HepG2 (cell line): ENCODE results near the gene SLC27A3. TPM values are rescaled to one million over a fixed set of nuclear protein-coding genes. Genes with fewer than 3 reads are reported as not detected.

Source experiments
- ATAC-seq: fragments of 200-7000 bp; cut with Tn5 transposase; 3 replicates; pipeline ENCODE4 v1.9.1; 2020; ENCODE audit warnings: mild to moderate bottlenecking, moderate library complexity
- BruUV-seq: library from RNA; stranded (reverse); fragments of 400-500 nt; replicated peaks from 2 replicates; lab custom pipeline; 2021; lab: Mats Ljungman, UMichigan
- CTCF ChIA-PET: fragments of 300-600 bp; formaldehyde crosslinking; extraction: SDS; loops from one replicate; lab custom pipeline; 2021; ENCODE audit warnings: low total read pairs, inconsistent platforms, low intra/inter-chr PET ratio; lab: Yijun Ruan, JAX
- POLR2A ChIA-PET: fragments of 350-600 bp; sonication (Branson Sonifier 250); formaldehyde crosslinking; loops from one replicate; lab custom pipeline; 2020; ENCODE audit warnings: antibody characterized with exemption, inconsistent platforms; lab: Yijun Ruan, JAX
- DNase-seq: peaks from one replicate; pipeline ENCODE4 v3.0.0-alpha.2; 2015; ENCODE audit warnings: low spot score
- FAIRE-seq: peaks from 3 replicates; lab custom pipeline; 2011; peaks lifted over from hg19 to GRCh38; lab: Jason Lieb, UNC
- H2AFZ ChIP-seq: one replicate; pipeline ENCODE4 v1.6.1; 2011; ENCODE audit warnings: low read length, inconsistent platforms
- H3K27ac ChIP-seq: fragments of 300-600 bp; 3 replicates; pipeline ENCODE4 v1.8.0; 2011; ENCODE audit warnings: mixed run types, mild to moderate bottlenecking, mixed read lengths, low read length, inconsistent platforms; ENCODE audit not compliant: insufficient read depth; ENCODE audit errors: extremely low read length
- H3K27me3 ChIP-seq, 2 experiments: fragments of 200-600 bp in 1 of 2; 2 replicates in 1 of 2; 3 replicates in 1 of 2; pipeline versions ENCODE4 v1.6.0 to v1.8.0; 2011; ENCODE audit warnings: low read length in 2 of 2, mild to moderate bottlenecking in 2 of 2, moderate library complexity in 2 of 2, inconsistent platforms in 1 of 2; ENCODE audit not compliant: insufficient read depth in 2 of 2, control insufficient read depth in 1 of 2
- H3K36me3 ChIP-seq, 2 experiments: fragments of 200-600 bp in 1 of 2; replicated peaks in 1 of 2; 2 replicates in 1 of 2; 3 replicates in 1 of 2; pipeline versions ENCODE4 v1.5.1 to v1.8.0; 2011; ENCODE audit warnings: low read length in 2 of 2, inconsistent platforms in 1 of 2; ENCODE audit not compliant: insufficient read depth in 2 of 2, control insufficient read depth in 1 of 2
- H3K4me1 ChIP-seq: 2 replicates; pipeline ENCODE4 v1.5.1; 2012; ENCODE audit warnings: low read length, inconsistent platforms; ENCODE audit not compliant: insufficient read depth
- H3K4me2 ChIP-seq: 2 replicates; pipeline ENCODE4 v1.6.0; 2011; ENCODE audit warnings: low read depth, low read length, inconsistent platforms
- H3K4me3 ChIP-seq, 3 experiments: fragments of 200-600 bp in 1 of 3; sonication (generic), shearing (Covaris generic) in 1 of 3; replicated peaks in 1 of 3; 2 replicates each; pipeline ENCODE4 v1.5.1; 2011 to 2016; ENCODE audit warnings: low read length in 3 of 3, inconsistent platforms in 2 of 3, low read depth in 2 of 3, mild to moderate bottlenecking in 2 of 3, control low read depth in 1 of 3, mixed read lengths in 1 of 3; ENCODE audit not compliant: insufficient read depth in 1 of 3
- H3K79me2 ChIP-seq: one replicate; pipeline ENCODE4 v1.6.1; 2011; ENCODE audit warnings: low read length, inconsistent platforms; ENCODE audit not compliant: insufficient read depth
- H3K9ac ChIP-seq: 2 replicates; pipeline ENCODE4 v1.6.0; 2011; ENCODE audit warnings: mild to moderate bottlenecking, low read depth, low read length, inconsistent platforms; ENCODE audit not compliant: insufficient read depth
- H3K9me3 ChIP-seq: 2 replicates; pipeline ENCODE4 v1.5.1; 2012; ENCODE audit warnings: mild to moderate bottlenecking, low read length
- H4K20me1 ChIP-seq: 2 replicates; pipeline ENCODE4 v1.6.0; 2011; ENCODE audit warnings: inconsistent platforms, mild to moderate bottlenecking, low read length, moderate library complexity; ENCODE audit not compliant: insufficient read depth
- FOSL1 ChIP-seq: sonication (generic); formaldehyde crosslinking; IDR thresholded peaks from 2 replicates; pipeline ENCODE4 v1.9.0; 2021; ENCODE audit warnings: missing genetic modification reagents, borderline replicate concordance
- KDM3A ChIP-seq: IDR thresholded peaks from 2 replicates; pipeline ENCODE4 v1.6.1; 2018; ENCODE audit warnings: low read depth, missing compliant biosample characterization
- ZKSCAN8 ChIP-seq: IDR thresholded peaks from 2 replicates; pipeline ENCODE4 v1.6.1; 2016; ENCODE audit warnings: borderline replicate concordance, missing genetic modification reagents, missing compliant biosample characterization
- ZSCAN9 ChIP-seq: IDR thresholded peaks from 2 replicates; pipeline ENCODE4 v1.6.1; 2016; ENCODE audit warnings: borderline replicate concordance
- WGBS: methylation state at CpG from one replicate; pipeline ENCODE4 v1.1.6; 2017; ENCODE audit warnings: low lambda C conversion rate; 5-methylcytosine and 5-hydroxymethylcytosine counted together
- in situ Hi-C: cut with HindIII; loops from 2 replicates; pipeline ENCODE4 v1.10.0; 2017; ENCODE audit warnings: low pct_unique_long_range_greater_than_20kb; ENCODE audit not compliant: extremely low pct_ligation_motif_present
- intact Hi-C: fragments of 100-400 bp; cut with micrococcal nuclease; formaldehyde crosslinking; loops from one replicate; pipeline ENCODE4 v1.10.0; 2022; ENCODE audit not compliant: unreplicated experiment
- polyA plus RNA-seq, 8 experiments: library from polyadenylated mRNA; depleted of rRNA in 3 of 8; stranded (reverse) in 7 of 8; unstranded in 1 of 8; fragments of >200 nt; fragmentation: Illumina TruSeq in 4 of 8; extraction: Trizol in 4 of 8; gene quantifications; 2 replicates each; pipeline versions ENCODE4 v1.2.1 to v1.2.3, GENCODE V29; 2011 to 2016; ENCODE audit warnings: low read depth in 4 of 8, missing spikeins in 1 of 8, mixed read lengths in 1 of 8; ENCODE audit not compliant: insufficient read depth in 1 of 8
- total RNA-seq, 5 experiments: library from RNA; depleted of rRNA; stranded (reverse); fragments of >200 nt; fragmentation: Illumina TruSeq; extraction: Trizol; gene quantifications; 2 replicates each; pipeline ENCODE4 v1.2.3, GENCODE V29; 2016; ENCODE audit warnings: low read depth in 1 of 5
- TF ChIP-seq, protein P1 (sequence below): sonication (generic); formaldehyde crosslinking; IDR thresholded peaks from 2 replicates; pipeline ENCODE4 v1.5.1; 2020; ENCODE audit warnings: mild to moderate bottlenecking, missing genetic modification reagents
- TF ChIP-seq, protein P2 (sequence below): sonication (generic); formaldehyde crosslinking; IDR thresholded peaks from 2 replicates; pipeline ENCODE4 v1.5.0; 2020; ENCODE audit warnings: mild to moderate bottlenecking, missing genetic modification reagents, borderline replicate concordance
- TF ChIP-seq, protein P3 (sequence below): sonication (generic); formaldehyde crosslinking; IDR thresholded peaks from one replicate; pipeline ENCODE4 v1.5.1; 2020; ENCODE audit warnings: mild to moderate bottlenecking, missing genetic modification reagents; ENCODE audit errors: not compliant biosample characterization

Gene SLC27A3
- total and polyA plus RNA-seq, 2 of the 13 experiments (the other 11 are each of a cell fraction or from before 2014, with no cell fraction given): 4.3 to 10.3 TPM

DNA sequence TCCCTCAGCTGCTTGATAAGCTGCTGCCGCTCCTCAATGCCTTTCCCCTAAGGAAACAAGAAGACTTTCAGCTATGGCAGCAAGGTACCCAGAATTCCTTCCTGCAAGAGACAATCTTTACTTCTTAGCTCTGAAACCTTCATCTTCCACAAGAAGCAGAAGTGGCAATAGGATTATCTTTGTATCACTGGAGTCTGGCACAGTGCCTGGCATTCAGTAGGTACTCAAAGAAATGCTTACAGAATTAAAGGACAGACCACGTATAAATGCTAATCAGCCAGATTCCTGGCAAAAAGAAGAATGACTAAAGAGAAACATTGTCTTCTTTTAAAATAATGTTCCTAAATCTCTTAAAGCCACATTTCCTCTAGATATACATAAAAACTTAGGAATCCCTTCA lies 43.7 kb downstream of the SLC27A3 start:
- H2AFZ ChIP-seq: no peak overlapping the region
- no peak overlapping the region for H3K27ac ChIP-seq
- no peaks in the 10 kb centered on the region for H3K9me3 ChIP-seq
- DNase-seq (no peak), ATAC-seq (no peak), FAIRE-seq (no peak)
- H3K36me3 ChIP-seq: peaks cover 13 to 39% of the 10 kb centered on the region in 2 experiments
- no peak overlapping the region for H3K4me2 ChIP-seq
- H3K4me1 ChIP-seq: no peaks in the 10 kb centered on the region
- CTCF ChIA-PET: no interaction called here
- no peak overlapping the region for H3K4me3 ChIP-seq
- POLR2A ChIA-PET: no interaction called here
- H3K27me3 ChIP-seq: no peaks in the 10 kb centered on the region
- no peaks in the 10 kb centered on the region for H4K20me1 ChIP-seq
- no peak overlapping the region for H3K9ac ChIP-seq
- no peaks in the 10 kb centered on the region for H3K79me2 ChIP-seq
- no TSS peak for BruUV-seq
- in situ Hi-C loops (no loop called here), intact Hi-C loops (no loop called here)
- 100% methylated on average over 2 of the region's 2 CpGs for WGBS
- TF ChIP-seq, protein P1, sequence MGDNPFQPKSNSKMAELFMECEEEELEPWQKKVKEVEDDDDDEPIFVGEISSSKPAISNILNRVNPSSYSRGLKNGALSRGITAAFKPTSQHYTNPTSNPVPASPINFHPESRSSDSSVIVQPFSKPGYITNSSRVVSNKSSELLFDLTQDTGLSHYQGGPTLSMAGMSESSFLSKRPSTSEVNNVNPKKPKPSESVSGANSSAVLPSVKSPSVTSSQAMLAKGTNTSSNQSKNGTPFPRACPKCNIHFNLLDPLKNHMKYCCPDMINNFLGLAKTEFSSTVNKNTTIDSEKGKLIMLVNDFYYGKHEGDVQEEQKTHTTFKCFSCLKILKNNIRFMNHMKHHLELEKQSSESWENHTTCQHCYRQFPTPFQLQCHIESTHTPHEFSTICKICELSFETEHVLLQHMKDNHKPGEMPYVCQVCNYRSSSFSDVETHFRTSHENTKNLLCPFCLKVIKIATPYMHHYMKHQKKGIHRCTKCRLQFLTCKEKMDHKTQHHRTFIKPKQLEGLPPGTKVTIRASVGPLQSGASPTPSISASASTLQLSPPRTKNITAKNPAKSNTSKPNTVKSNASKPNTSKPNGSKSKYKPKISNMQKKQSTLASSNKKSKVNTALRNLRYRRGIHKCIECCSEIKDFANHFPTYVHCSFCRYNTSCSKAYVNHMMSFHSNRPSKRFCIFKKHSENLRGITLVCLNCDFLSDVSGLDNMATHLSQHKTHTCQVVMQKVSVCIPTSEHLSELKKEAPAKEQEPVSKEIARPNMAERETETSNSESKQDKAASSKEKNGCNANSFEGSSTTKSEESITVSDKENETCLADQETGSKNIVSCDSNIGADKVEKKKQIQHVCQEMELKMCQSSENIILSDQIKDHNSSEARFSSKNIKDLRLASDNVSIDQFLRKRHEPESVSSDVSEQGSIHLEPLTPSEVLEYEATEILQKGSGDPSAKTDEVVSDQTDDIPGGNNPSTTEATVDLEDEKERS (CRISPR knock-in tag): no peak
- TF ChIP-seq FOSL1 (no peak), ZSCAN9 (no peak), KDM3A (CRISPR knock-in tag) (no peak), ZKSCAN8 (CRISPR knock-in tag) (no peak)
- TF ChIP-seq, protein P2, sequence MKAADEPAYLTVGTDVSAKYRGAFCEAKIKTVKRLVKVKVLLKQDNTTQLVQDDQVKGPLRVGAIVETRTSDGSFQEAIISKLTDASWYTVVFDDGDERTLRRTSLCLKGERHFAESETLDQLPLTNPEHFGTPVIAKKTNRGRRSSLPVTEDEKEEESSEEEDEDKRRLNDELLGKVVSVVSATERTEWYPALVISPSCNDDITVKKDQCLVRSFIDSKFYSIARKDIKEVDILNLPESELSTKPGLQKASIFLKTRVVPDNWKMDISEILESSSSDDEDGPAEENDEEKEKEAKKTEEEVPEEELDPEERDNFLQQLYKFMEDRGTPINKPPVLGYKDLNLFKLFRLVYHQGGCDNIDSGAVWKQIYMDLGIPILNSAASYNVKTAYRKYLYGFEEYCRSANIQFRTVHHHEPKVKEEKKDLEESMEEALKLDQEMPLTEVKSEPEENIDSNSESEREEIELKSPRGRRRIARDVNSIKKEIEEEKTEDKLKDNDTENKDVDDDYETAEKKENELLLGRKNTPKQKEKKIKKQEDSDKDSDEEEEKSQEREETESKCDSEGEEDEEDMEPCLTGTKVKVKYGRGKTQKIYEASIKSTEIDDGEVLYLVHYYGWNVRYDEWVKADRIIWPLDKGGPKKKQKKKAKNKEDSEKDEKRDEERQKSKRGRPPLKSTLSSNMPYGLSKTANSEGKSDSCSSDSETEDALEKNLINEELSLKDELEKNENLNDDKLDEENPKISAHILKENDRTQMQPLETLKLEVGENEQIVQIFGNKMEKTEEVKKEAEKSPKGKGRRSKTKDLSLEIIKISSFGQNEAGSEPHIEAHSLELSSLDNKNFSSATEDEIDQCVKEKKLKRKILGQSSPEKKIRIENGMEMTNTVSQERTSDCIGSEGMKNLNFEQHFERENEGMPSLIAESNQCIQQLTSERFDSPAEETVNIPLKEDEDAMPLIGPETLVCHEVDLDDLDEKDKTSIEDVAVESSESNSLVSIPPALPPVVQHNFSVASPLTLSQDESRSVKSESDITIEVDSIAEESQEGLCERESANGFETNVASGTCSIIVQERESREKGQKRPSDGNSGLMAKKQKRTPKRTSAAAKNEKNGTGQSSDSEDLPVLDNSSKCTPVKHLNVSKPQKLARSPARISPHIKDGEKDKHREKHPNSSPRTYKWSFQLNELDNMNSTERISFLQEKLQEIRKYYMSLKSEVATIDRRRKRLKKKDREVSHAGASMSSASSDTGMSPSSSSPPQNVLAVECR (CRISPR knock-in tag): no peak
- TF ChIP-seq, protein P3, sequence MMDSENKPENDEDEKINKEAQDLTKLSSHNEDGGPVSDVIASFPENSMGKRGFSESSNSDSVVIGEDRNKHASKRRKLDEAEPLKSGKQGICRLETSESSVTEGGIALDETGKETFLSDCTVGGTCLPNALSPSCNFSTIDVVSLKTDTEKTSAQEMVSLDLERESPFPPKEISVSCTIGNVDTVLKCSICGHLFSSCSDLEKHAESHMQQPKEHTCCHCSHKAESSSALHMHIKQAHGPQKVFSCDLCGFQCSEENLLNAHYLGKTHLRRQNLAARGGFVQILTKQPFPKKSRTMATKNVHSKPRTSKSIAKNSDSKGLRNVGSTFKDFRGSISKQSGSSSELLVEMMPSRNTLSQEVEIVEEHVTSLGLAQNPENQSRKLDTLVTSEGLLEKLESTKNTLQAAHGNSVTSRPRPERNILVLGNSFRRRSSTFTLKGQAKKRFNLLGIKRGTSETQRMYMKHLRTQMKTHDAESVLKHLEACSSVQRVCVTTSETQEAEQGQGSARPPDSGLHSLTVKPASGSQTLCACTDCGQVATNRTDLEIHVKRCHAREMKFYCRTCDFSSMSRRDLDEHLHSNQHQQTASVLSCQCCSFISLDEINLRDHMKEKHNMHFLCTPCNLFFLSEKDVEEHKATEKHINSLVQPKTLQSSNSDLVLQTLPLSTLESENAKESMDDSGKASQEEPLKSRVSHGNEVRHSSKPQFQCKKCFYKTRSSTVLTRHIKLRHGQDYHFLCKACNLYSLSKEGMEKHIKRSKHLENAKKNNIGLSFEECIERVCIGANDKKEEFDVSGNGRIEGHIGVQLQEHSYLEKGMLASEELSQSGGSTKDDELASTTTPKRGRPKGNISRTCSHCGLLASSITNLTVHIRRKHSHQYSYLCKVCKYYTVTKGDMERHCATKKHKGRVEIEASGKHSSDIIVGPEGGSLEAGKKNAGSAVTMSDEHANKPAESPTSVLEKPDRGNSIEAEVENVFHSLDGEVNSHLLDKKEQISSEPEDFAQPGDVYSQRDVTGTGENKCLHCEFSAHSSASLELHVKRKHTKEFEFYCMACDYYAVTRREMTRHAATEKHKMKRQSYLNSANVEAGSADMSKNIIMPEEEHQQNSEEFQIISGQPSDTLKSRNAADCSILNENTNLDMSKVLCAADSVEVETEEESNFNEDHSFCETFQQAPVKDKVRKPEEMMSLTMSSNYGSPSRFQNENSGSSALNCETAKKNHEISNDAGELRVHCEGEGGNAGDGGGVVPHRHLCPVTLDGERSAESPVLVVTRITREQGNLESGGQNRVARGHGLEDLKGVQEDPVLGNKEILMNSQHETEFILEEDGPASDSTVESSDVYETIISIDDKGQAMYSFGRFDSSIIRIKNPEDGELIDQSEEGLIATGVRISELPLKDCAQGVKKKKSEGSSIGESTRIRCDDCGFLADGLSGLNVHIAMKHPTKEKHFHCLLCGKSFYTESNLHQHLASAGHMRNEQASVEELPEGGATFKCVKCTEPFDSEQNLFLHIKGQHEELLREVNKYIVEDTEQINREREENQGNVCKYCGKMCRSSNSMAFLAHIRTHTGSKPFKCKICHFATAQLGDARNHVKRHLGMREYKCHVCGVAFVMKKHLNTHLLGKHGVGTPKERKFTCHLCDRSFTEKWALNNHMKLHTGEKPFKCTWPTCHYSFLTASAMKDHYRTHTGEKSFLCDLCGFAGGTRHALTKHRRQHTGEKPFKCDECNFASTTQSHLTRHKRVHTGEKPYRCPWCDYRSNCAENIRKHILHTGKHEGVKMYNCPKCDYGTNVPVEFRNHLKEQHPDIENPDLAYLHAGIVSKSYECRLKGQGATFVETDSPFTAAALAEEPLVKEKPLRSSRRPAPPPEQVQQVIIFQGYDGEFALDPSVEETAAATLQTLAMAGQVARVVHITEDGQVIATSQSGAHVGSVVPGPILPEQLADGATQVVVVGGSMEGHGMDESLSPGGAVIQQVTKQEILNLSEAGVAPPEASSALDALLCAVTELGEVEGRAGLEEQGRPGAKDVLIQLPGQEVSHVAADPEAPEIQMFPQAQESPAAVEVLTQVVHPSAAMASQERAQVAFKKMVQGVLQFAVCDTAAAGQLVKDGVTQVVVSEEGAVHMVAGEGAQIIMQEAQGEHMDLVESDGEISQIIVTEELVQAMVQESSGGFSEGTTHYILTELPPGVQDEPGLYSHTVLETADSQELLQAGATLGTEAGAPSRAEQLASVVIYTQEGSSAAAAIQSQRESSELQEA: no peak
